Urinary bladder (tissue), 4 donors: ENCODE data around the gene PI4K2B. TPM values are rescaled to one million over a fixed set of nuclear protein-coding genes. Genes with fewer than 3 reads are reported as not detected.

Source experiments
- DNase-seq: peaks from one replicate; pipeline ENCODE4 v3.0.0-alpha.2; 2015; ENCODE audit errors: extremely low spot score
- H3K27ac ChIP-seq: one replicate; pipeline ENCODE4 v1.5.1; 2013; ENCODE audit warnings: low read depth, mild to moderate bottlenecking, moderate library complexity
- H3K36me3 ChIP-seq: one replicate; pipeline ENCODE4 v1.6.1; 2013; ENCODE audit warnings: mild to moderate bottlenecking, moderate library complexity; ENCODE audit not compliant: insufficient read depth
- H3K4me1 ChIP-seq: one replicate; pipeline ENCODE4 v1.6.1; 2013; ENCODE audit warnings: mild to moderate bottlenecking, moderate library complexity; ENCODE audit not compliant: insufficient read depth
- H3K4me3 ChIP-seq: one replicate; pipeline ENCODE4 v1.5.1; 2013; ENCODE audit warnings: low read depth, low read length
- WGBS: extraction: QIAGEN DNeasy Blood & Tissue Kit; methylation state at CpG from one replicate; pipeline ENCODE4 v1.1.7; 2013; 5-methylcytosine and 5-hydroxymethylcytosine counted together
- polyA plus RNA-seq: library from polyadenylated mRNA; stranded (reverse); fragments of 200-250 nt; gene quantifications from one replicate; pipeline ENCODE4 v1.2.3, GENCODE V29; 2013
- total RNA-seq: library from RNA; depleted of rRNA; stranded (reverse); fragments of >200 nt; gene quantifications from one replicate; pipeline ENCODE4 v1.2.3, GENCODE V29; 2014
- donor health status: healthy with polysubstance abuse.
- donor health status: healthy.

The PI4K2B gene
- total and polyA plus RNA-seq, 2 donors, result 8.3 to 29.0 TPM

DNA sequence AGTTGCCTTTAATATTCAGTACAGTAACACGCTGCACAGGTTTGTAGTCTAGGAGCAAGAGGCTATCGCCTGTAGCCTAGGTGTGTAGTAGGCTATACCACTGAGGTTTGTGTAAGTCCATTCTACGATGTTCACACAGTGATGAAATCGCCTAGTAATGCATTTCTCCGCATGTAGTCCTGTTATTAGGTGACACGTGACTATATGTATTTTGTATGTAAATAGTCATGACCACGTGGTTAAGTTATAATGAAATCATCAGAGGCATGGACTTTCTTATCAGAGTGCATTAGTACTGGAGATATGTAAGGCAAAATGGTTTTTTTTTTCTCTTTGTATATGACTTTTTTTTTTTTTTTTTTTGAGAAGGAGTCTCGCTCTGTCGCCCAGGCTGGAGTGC lies 68.8 kb downstream of the PI4K2B start:
- Histone ChIP-seq H3K4me1 (no peaks in the 10 kb centered on the region), H3K36me3 (no peaks in the 10 kb centered on the region), H3K4me3 (no peak overlapping the region), H3K27ac (no peak overlapping the region)
- 93% methylated on average over 9 of the region's 9 CpGs for WGBS
- no peak for DNase-seq

DNA sequence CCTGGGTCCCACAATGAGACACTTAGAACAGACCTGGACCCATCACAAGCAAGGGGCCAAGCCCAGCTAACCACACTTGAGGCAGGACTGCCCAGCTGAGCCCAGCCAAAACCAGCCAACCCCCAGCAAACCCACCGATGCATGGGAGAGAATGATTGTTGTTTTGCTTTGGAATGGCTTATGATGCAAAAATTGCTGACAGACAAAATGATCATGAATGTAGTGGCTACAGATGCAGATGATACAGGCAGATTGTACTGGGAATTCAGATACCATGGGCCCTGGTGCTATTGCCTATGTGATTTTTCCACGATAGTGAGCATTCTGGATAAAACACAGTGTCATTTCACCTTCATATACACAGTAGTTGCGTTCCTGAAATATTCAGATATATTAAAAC lies 69.7 kb downstream of the PI4K2B start:
- no peak overlapping the region for H3K4me3 ChIP-seq
- no peaks in the 10 kb centered on the region for H3K36me3 ChIP-seq
- H3K4me1 ChIP-seq, result no peaks in the 10 kb centered on the region
- no peak overlapping the region for H3K27ac ChIP-seq
- no peak for DNase-seq
- WGBS, result 94% methylated on average over 3 of the region's 3 CpGs

DNA sequence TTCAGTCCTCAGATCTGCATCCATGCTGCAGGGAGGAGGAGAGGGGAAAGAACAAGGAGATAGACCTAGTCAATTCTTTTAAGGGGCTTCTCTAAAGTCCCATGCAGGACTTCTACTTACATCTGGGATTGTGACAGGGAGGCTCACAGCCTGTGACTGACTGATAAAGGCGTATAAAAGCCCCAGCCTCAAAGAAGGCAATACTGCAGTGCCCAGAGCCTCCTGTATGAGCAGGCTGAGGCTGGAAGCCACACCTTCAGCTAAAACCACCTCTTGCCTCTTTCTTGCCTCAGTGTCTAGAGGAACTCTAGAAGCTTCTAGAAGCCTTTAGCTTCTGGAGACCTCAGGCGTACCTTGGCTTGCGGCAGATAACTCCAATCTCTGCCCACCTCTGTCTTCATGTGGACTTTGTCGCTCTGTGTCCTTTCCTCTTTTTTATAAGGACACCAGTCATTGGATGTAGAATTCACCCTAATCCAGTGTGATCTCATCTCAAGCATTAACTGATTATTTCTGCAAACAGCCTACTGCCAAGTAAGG lies 72.8 kb downstream of the PI4K2B start:
- H3K27ac ChIP-seq, result no peak overlapping the region
- no peaks in the 10 kb centered on the region for H3K4me1 ChIP-seq
- 91% methylated on average over 4 of the region's 4 CpGs for WGBS
- H3K36me3 ChIP-seq, result no peaks in the 10 kb centered on the region
- H3K4me3 ChIP-seq, result no peak overlapping the region
- no peak for DNase-seq

DNA sequence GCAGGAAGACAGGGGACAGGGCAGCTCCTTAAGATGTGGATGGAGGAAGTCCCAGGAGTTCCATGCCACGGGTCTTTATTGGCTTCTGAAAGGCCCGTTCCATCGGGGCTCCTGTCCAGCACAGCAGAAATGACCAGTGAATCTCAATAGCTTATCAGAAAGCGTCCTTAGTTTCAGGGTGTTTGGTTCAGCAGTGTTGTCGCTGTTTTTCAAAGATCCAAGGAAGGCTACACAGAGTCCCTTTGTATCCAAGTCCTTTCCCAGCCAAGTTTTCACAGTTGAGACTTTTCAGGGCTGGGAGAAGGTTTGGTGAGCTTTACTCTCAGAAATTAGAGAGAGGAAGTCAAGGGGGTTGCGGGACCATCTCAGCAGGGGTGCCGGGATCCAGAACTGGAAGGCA lies 73.8 kb downstream of the PI4K2B start:
- Histone ChIP-seq H3K36me3 (no peaks in the 10 kb centered on the region), H3K4me1 (no peaks in the 10 kb centered on the region), H3K4me3 (no peak overlapping the region), H3K27ac (no peak overlapping the region)
- WGBS, result 62% methylated on average over 7 of the region's 7 CpGs
- DNase-seq, result no peak

DNA sequence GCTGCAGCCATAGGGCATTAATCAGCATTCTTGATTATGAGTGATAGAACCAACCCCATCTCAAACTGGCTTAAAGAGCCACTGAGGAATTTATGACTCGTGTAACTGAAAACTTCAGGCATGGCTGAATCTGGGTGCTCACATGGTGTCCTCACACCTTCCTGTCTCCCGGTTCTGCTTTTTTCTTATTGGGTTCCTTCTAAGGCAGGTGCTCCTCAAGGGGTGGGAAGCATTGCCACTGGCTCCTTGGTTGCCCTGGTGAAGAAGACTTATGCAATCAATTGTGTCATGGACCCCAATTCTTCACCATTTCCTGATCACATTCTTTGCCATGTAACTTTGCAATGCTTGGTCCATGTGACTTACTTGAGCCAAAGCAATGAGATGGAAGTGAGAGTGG lies 74.5 kb downstream of the PI4K2B start:
- no peak for DNase-seq
- Histone ChIP-seq H3K4me3 (no peak overlapping the region), H3K4me1 (no peaks in the 10 kb centered on the region), H3K36me3 (no peaks in the 10 kb centered on the region), H3K27ac (no peak overlapping the region)
- 98% methylated on average over 2 of the region's 2 CpGs for WGBS

DNA sequence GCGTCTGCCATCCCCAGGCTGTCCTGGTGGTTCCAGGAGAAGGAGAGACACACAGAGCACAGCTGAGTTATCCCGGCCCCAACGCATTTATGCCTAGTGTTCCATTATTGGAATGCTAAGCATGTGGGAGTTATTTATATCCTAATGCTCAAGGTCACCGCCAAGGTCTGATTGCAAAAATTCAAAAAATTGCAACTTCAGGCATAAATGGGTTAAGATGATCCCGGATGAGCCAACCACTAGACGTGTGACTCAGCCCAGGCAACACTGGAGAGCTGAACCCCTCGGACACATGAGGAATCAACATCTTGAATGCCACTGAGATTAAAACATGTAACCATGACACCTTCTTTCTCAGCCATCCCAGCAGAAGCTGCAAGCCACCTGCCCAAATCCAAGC lies 74.9 kb downstream of the PI4K2B start:
- Histone ChIP-seq H3K4me1 (peaks cover 2% of the 10 kb centered on the region), H3K27ac (no peak overlapping the region), H3K4me3 (no peak overlapping the region), H3K36me3 (no peaks in the 10 kb centered on the region)
- no peak for DNase-seq
- WGBS, result 80% methylated on average over 7 of the region's 7 CpGs

DNA sequence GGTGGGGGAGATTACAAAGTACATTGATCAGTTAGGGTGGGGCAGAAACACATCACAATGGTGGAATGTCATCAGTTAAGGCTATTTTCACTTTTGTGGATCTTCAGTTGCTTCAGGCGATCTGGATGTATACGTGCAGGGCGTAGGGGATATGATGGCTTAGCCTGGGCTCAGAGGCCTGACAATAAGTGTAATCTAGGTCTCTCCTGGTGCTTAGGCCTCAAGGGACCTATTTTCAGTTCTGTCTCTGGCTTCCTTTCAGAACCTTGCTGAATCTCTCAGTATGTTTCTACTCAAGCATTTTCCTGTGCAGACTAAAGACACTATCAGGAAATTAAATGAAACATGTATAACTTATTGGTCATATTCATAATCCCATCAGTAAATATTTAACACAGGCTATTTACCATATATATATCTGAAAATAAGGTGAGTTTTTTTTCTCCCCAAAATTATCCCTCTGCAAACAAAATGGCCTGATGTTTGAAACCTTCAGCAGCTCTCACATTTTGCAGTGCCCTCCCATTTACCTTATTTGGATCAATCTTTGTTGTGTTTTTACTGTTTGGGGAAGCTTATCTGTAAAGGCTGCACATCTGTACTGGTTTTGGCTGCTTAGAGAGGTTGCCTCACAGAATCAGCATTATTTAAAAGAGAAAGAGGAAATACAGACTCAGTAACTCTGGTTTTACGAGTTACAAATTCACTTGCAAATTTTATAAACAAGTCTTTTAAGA lies 76.4 kb downstream of the PI4K2B start:
- DNase-seq, result no peak
- Histone ChIP-seq H3K27ac (peak overlapping the region; percentile 47), H3K4me1 (peaks cover 2% of the 10 kb centered on the region), H3K36me3 (no peaks in the 10 kb centered on the region), H3K4me3 (peak overlapping the region; percentile 4)
- WGBS, result 36% methylated on average over 4 of the region's 4 CpGs

DNA sequence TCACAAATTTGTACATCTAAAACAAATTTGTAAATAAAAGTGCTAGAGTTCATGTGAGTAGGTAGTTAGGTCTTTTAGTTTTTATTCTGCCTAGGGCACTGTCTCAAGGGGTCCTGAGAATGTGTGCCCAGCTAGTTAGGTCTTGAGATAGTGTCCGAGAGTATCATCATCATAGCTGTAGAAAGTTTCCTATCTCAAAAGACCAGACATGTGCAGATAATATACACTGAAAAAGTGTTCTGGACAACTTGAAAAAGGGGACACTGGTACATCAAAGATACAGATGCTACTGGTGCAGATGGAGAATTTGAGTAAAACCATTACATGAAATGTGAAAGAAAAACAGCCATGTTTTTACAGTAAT lies 77.0 kb downstream of the PI4K2B start:
- WGBS, result 36% methylated on average over 1 of the region's 1 CpG

DNA sequence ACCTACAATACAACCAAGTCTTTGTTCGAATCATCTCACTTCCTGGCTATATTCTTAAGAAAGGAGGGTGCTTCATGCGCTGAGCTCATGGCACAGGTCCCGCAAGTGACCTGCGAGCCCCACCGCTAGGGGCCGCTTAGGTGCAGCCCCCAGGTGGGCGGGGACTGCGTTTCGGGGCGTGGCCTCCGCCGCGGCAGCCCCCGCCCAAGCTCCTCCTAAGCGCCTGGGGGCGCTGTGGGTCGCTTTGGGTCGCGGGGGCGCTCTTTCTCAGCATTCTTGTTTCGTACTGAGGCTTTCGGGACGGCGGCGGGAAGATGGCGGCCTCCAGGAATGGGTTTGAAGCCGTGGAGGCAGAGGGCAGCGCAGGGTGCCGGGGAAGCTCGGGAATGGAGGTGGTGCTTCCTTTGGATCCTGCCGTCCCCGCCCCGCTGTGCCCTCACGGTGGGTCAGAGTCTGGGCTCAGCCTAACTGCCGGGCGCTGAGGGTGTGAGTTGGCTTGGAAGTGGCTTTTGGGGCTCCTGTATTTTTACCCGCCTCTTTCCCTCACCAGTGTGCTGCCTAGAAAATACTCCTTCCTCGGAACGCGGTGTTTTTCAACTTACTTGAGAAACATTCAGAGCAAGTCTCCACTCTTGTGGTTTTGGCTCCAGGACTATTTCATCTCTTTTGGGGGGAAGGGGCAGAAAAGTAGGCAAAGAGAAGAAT lies 78.8 kb downstream of the PI4K2B start, which contains the start of gene ZCCHC4:
ZCCHC4 (plus strand) TSS at position 279 of the 705 bp plus-strand sequence; CDS start at position 315, 36 bp downstream.
- H3K4me1 ChIP-seq, result peaks cover 2% of the 10 kb centered on the region
- DNase-seq, result peak; percentile 75
- H3K4me3 ChIP-seq, result peak within 1 kb of the TSS; percentile 63
- under 1% methylated on average over 40 of the region's 40 CpGs for WGBS
- H3K36me3 ChIP-seq, result no peaks in the 10 kb centered on the region
- H3K27ac ChIP-seq, result peak within 1 kb of the TSS; percentile 47

More for the DNA sequence above, 77.0 kb downstream of the PI4K2B start:
- DNase-seq, result no peak
- peaks cover 2% of the 10 kb centered on the region for H3K4me1 ChIP-seq
- peak overlapping the region; percentile 47 for H3K27ac ChIP-seq
- peak overlapping the region; percentile 4 for H3K4me3 ChIP-seq
- H3K36me3 ChIP-seq, result no peaks in the 10 kb centered on the region

DNA sequence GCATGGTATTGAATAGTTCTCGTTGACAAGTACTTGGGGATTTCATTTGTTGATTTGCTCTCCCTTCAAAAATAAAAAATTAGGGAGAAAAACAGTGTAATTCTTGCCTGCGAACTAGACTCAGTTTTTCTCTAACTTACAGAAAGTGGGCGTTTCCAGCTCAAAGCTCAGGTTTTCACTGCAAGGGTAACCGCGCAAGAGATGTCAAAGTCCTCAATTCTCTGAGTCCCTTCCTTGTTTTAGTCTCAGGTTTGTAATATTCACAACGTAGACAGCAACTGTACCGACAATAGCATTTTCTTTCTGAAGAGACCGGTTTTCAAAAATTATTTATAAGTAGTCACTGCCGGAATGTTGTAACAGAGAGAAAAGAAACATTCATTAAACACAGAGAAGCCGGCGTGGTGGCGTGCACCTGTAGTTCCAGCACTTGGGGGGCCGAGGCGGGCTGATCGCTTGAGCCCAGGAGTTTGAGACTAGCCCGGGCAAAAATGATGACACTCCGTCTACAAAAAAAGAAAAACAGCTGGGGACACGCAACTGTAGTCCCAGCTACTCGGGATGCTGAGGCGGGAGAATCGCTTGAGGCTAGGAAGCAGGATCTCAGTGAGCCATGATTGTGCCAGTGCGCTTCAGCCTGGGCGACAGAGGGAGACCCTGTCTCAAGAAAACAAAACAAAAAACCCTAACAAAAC lies 79.5 kb downstream of the PI4K2B start:
- H3K4me1 ChIP-seq, result peaks cover 2% of the 10 kb centered on the region
- no peak for DNase-seq
- WGBS, result 14% methylated on average over 23 of the region's 23 CpGs
- no peaks in the 10 kb centered on the region for H3K36me3 ChIP-seq
- peak overlapping the region; percentile 63 for H3K4me3 ChIP-seq
- no peak overlapping the region for H3K27ac ChIP-seq

DNA sequence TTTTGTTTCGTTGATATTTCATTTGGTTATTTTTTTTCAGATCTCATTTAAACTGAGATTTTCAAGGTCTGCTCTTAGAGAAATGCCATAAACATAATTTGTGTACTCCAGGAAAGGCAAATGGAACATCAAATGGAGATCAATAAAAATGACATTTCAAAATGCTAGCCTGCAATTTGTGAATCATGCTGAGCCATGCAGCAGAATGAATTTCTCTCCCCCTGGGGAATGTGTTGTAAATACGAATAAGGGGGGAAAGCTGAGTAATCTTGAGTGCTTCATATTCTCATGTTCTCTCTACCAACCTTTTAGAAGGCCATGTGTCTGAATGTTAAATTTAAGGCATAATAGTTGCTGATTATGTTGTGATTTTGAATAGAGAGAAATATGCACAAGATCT lies 86.5 kb downstream of the PI4K2B start:
- no peak overlapping the region for H3K27ac ChIP-seq
- DNase-seq, result no peak
- 78% methylated on average over 2 of the region's 2 CpGs for WGBS
- no peak overlapping the region for H3K4me3 ChIP-seq
- peaks cover 6% of the 10 kb centered on the region for H3K36me3 ChIP-seq
- H3K4me1 ChIP-seq, result no peaks in the 10 kb centered on the region

DNA sequence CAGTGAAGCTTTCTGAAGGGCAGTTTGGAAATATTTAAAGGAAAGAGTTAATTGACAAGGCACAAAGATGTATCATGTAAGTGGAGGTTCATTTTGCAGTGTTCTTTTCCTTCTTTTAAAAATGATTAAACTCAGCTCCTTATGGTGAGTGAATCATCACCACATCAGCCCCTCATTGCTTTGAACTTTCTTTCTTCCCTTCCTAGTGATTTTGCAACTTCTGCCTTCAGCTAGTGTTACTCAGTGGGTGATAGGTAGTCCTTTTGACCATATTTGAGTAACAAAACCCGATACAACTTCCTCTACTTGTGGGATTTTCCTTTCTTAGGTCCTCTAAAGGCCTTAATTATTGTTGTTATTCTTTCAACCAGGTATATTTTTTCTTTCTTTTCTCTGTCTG lies 86.9 kb downstream of the PI4K2B start:
- Histone ChIP-seq H3K36me3 (peaks cover 6% of the 10 kb centered on the region), H3K27ac (no peak overlapping the region), H3K4me1 (no peaks in the 10 kb centered on the region), H3K4me3 (no peak overlapping the region)
- 80% methylated on average over 1 of the region's 1 CpG for WGBS
- DNase-seq, result no peak

DNA sequence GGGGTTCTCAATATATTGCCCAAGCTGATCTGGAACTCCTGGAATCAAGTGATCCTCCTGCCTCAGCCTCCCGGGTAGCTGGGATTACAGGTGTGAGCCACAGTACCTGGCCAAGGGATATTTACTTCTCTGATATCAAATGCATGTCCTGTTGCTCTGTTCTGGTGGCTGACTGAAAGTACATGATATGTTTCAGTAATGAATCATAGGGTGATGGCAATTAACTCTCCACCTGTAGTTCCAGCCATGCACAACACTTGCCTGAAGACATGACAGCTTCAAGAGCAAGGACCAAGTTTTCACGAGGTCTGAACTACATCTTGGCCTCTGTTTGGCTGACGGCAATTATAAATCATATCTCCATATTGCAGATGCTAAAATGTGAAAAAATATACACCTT lies 87.9 kb downstream of the PI4K2B start:
- Histone ChIP-seq H3K36me3 (peaks cover 6% of the 10 kb centered on the region), H3K27ac (no peak overlapping the region), H3K4me1 (no peaks in the 10 kb centered on the region), H3K4me3 (no peak overlapping the region)
- no peak for DNase-seq
- 89% methylated on average over 3 of the region's 3 CpGs for WGBS
